Fibroblast of villous mesenchyme (primary cell): Measurements from ENCODE around the gene CEP170B. TPM values are rescaled to one million over a fixed set of nuclear protein-coding genes. Genes with fewer than 3 reads are reported as not detected.

Source experiments
- DNase-seq: peaks from one replicate; pipeline ENCODE4 v3.0.0-alpha.2; 2010; ENCODE audit warnings: low read depth
- H3K4me3 ChIP-seq: 2 replicates; pipeline ENCODE4 v1.5.1; 2011; ENCODE audit warnings: low read depth, mild to moderate bottlenecking, low read length
- total RNA-seq: library from RNA; depleted of rRNA; stranded (reverse); fragments of >200 nt; gene quantifications from 2 replicates; pipeline ENCODE4 v1.2.3, GENCODE V29; 2012
- TF ChIP-seq, protein P1 (sequence below): IDR thresholded peaks from 2 replicates; pipeline ENCODE4 v1.5.1; 2012; ENCODE audit warnings: low read depth, mild to moderate bottlenecking, low read length; ENCODE audit not compliant: insufficient read depth

CEP170B gene
- total RNA-seq, 1 donor, result 19.4 TPM

- H3K4me3 ChIP-seq, result no peak overlapping the region
- TF ChIP-seq, protein P1, sequence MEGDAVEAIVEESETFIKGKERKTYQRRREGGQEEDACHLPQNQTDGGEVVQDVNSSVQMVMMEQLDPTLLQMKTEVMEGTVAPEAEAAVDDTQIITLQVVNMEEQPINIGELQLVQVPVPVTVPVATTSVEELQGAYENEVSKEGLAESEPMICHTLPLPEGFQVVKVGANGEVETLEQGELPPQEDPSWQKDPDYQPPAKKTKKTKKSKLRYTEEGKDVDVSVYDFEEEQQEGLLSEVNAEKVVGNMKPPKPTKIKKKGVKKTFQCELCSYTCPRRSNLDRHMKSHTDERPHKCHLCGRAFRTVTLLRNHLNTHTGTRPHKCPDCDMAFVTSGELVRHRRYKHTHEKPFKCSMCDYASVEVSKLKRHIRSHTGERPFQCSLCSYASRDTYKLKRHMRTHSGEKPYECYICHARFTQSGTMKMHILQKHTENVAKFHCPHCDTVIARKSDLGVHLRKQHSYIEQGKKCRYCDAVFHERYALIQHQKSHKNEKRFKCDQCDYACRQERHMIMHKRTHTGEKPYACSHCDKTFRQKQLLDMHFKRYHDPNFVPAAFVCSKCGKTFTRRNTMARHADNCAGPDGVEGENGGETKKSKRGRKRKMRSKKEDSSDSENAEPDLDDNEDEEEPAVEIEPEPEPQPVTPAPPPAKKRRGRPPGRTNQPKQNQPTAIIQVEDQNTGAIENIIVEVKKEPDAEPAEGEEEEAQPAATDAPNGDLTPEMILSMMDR, result no peak
Measured at GRCh38 chr14:104937161-104937560, 72.1 kb downstream of the CEP170B start.

DNA sequence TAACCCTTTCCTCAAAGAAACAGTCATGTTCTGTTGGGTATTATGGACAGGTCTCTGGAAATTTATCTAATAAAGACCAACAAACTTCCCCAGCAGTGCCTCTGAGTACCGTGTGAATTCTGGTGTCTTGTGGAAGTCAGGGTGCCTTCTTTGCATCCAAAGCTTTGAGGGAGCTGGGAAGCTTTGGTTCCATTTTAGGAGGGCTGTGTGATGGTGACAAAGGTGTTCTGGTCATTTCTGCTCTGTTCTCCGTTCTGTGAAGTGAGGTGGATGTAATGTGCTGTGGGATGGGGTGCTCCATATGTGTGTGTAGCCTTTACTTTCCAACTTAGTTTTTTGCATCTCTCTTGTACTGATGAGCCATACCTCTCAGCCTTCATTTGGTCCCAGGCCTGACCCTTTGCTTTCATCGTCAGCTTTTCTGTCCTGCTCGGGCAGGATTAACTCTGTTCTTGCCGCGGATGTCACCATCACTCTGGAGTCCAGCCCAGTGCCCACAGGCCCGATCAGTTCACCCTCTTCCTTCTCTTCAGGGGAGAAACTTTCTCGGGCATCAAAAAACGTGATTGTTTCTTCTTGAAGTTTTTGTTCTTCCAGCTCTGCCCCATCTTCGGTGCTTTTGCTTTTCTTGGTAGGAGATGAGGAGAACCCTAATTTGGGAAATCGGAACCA is 72.8 kb downstream of the CEP170B start:
- H3K4me3 ChIP-seq, result no peak overlapping the region
- TF ChIP-seq, protein P1, result no peak
- no peak for DNase-seq

More at GRCh38 chr14:104937161-104937560, 72.1 kb downstream of the CEP170B start:
- DNase-seq, result no peak

GRCh38 chr14:104938436-104938835 is 73.4 kb downstream of the CEP170B start:
- TF ChIP-seq, protein P1, result no peak
- no peak for DNase-seq
- no peak overlapping the region for H3K4me3 ChIP-seq

DNA sequence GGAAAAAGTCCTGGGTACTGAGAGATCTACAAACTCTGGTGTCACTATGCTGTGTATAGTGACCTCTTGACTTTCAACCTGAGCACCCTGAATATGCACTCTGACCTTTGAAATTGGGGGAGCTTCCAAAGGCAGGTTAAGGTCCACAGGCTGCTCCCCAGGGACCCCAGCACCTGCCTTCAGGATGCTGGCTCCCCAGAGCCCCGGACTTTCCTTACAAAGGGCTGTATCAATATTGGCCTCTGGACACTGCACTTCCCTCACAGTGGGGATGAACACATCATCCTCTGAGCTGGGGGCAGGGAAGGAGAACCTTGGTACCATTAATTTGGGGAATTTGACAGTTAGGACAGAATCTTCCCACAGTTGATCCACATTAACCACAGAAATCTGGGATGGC is 73.9 kb downstream of the CEP170B start:
- no peak for DNase-seq
- TF ChIP-seq, protein P1, result no peak
- H3K4me3 ChIP-seq, result no peak overlapping the region

GRCh38 chr14:104939666-104940410 is 74.8 kb downstream of the CEP170B start:
- TF ChIP-seq, protein P1, result no peak
- DNase-seq, result no peak
- no peak overlapping the region for H3K4me3 ChIP-seq

GRCh38 chr14:104940526-104941150 is 75.6 kb downstream of the CEP170B start:
- TF ChIP-seq, protein P1, result peak; percentile 24
- peak; percentile 11 for DNase-seq
- H3K4me3 ChIP-seq, result no peak overlapping the region
